DOHH2 (cell line): Measurements from ENCODE around the gene STK32B.
A peak's percentile ranks its signal among the peaks of the same experiment; 100 is the strongest.

Source experiments
- EZH2phosphoT487 ChIP-seq: fragments of 200-600 bp; sonication (generic); IDR thresholded peaks from 2 replicates; pipeline ENCODE4 v1.6.1; 2017; ENCODE audit warnings: borderline replicate concordance, mild to moderate bottlenecking, antibody characterized with exemption, low read length, moderate library complexity, mixed read lengths
- TF ChIP-seq, protein P1 (sequence below): fragments of 200-600 bp; sonication (generic); IDR thresholded peaks from one replicate; pipeline ENCODE4 v1.5.1; 2014; ENCODE audit warnings: antibody characterized with exemption, mild to moderate bottlenecking, low read depth, low read length; ENCODE audit not compliant: poor library complexity, severe bottlenecking

DNA sequence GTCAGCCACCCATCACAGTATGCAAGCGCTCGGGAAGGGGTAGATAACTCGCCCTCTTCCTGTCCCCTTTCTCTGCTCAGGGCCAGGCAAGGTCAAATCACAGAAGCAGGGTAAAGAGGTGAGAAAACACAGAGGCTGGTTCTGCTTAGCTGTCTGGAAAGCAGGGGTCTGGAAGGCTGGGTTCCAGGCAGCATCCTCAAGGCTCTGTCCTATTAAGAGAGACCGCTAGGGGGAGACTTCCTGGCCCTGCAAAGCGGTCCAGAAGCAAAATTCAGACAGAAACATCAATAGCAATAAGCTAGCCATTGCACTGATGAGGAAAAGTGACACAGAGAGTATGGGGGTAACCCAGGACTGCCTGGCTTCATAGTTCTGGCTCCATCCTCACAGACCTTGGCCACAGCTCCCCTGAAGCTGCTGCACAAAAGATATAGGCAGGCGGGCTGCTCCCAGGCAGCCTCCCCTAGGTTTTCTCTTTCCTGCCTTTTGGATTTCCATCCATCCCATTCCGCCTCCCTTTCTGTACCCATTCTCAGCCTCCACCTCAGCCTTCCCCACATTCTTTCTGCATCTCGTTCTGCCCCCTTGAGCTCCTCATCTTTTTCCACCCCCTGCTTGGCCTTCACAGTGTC, 348.6 kb downstream of the STK32B start:
- TF ChIP-seq, protein P1, sequence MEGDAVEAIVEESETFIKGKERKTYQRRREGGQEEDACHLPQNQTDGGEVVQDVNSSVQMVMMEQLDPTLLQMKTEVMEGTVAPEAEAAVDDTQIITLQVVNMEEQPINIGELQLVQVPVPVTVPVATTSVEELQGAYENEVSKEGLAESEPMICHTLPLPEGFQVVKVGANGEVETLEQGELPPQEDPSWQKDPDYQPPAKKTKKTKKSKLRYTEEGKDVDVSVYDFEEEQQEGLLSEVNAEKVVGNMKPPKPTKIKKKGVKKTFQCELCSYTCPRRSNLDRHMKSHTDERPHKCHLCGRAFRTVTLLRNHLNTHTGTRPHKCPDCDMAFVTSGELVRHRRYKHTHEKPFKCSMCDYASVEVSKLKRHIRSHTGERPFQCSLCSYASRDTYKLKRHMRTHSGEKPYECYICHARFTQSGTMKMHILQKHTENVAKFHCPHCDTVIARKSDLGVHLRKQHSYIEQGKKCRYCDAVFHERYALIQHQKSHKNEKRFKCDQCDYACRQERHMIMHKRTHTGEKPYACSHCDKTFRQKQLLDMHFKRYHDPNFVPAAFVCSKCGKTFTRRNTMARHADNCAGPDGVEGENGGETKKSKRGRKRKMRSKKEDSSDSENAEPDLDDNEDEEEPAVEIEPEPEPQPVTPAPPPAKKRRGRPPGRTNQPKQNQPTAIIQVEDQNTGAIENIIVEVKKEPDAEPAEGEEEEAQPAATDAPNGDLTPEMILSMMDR: peak; percentile 60
- TF ChIP-seq EZH2phosphoT487: no peak
